ENCODE data around the gene CSKMT.
"Not testable (repeated sequence)": the region's sequence is repeated elsewhere in the genome, so short reads cannot be mapped to it uniquely, and the experiment has no call there.

The CSKMT gene

DNA sequence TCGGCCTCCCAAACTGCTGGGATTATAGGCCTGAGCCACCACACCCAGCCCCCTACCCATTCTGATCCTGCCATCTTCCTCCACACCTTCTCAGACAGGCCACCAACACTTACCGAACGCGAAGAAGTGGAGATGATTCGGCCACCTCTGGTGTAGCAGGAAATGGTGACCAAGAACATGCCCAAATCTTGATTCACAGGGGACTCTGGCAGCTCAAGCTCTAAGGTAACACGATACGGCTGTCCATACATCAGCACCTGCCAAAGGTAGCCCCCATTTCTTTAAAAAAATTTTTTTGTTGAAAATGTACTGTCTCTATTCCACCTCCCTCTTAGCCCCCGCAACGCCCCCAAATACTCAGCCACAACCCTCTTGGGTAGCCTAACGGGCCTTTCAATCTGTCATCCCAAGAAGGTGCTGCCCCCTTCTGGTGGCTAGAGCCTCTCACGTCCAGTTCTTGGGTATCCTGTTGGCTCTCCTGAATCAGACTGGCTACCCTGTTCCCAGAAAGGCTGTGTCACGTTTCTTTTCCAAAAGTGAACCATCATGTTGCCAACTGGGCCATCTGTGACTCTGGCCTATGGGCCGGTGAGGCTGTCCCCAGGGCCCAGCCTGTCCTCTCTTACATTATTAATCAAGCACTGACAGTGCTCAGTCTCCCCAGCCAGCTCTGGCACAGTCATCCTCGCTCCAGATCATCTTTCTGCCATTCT is 29.5 kb downstream of the CSKMT start:
- Mint-ChIP-seq H3K27me3 (no peaks in the 10 kb centered on the region), H3K36me3 (peaks cover 33% of the 10 kb centered on the region), H3K27ac (peak overlapping the region; percentile 56), H3K4me1 (peaks cover 10% of the 10 kb centered on the region), H3K9me3 (no peaks in the 10 kb centered on the region), H3K4me3 (no peak overlapping the region)
- ATAC-seq: peak; percentile 76

DNA sequence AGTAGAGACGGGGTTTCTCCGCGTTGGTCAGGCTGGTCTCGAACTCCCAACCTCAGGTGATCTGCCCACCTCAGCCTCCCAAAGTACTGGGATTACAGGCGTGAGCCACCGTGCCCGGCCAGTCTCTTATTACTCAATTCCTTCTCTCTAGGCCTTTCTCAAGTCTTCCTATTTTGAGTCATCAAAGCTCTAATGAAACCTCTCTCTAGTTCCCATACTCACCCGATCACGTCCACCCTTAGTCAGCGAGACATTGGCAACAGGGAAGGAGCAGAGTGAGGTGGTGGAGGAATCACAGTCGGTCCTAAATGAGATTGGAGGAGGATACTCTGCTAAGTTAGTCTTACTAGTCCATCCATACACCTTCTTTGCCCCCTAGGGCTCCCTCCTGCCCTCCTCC is 37.1 kb downstream of the CSKMT start:
- H3K4me1 Mint-ChIP-seq: peaks cover 28% of the 10 kb centered on the region
- H3K36me3 Mint-ChIP-seq: peaks cover 16% of the 10 kb centered on the region
- no peak overlapping the region for H3K27ac Mint-ChIP-seq
- H3K9me3 Mint-ChIP-seq: no peaks in the 10 kb centered on the region
- no peak for ATAC-seq
- no peaks in the 10 kb centered on the region for H3K27me3 Mint-ChIP-seq
- H3K4me3 Mint-ChIP-seq: no peak overlapping the region

DNA sequence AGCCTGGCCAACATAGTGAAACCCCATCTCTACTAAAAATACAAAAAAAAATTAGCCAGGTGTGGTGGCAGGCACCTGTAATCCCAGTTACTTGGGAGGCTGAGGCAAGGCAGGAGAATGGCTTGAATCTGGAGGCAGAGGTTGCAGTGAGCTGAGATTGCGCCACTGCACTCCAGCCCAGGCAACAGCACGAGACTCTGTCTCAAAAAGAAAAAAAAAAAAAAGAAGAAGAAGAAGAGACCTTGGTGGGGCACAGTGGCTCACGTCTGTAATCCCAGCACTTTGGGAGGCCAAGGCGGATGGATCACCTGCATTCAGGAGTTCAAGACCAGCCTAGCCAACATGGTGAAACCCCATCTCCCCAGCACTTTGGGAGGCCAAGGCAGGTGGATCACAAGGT is 38.8 kb downstream of the CSKMT start:
- not testable (repeated sequence) for H3K27ac Mint-ChIP-seq, ATAC-seq, H3K27me3 Mint-ChIP-seq, H3K4me3 Mint-ChIP-seq, H3K9me3 Mint-ChIP-seq
- H3K36me3 Mint-ChIP-seq: peaks cover 16% of the 10 kb centered on the region
- peaks cover 45% of the 10 kb centered on the region for H3K4me1 Mint-ChIP-seq

DNA sequence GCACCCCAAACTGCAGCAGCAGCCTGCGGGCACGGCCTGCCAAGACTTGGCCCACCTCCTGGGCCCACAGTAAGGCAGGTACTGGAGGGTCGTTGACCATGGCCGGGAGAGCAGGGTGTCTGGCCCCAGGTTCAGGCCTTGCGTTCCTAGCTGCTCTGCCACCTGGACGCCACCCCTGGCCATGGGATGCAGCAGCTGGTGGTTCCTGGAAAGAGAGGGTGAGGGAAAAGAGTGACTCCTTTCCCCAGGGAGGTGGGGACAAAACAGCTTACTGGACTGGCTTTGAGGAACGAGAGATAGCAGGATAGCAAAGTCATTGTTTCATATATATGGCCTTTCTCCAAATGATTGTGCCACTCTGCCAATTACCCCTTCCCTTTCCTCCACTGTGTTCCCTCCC is 40.3 kb downstream of the CSKMT start:
- ATAC-seq: no peak
- no peaks in the 10 kb centered on the region for H3K27me3 Mint-ChIP-seq
- no peaks in the 10 kb centered on the region for H3K9me3 Mint-ChIP-seq
- peaks cover 54% of the 10 kb centered on the region for H3K4me1 Mint-ChIP-seq
- H3K36me3 Mint-ChIP-seq: peaks cover 21% of the 10 kb centered on the region
- peak overlapping the region; percentile 86 for H3K27ac Mint-ChIP-seq
- peak overlapping the region; percentile 98 for H3K4me3 Mint-ChIP-seq

DNA sequence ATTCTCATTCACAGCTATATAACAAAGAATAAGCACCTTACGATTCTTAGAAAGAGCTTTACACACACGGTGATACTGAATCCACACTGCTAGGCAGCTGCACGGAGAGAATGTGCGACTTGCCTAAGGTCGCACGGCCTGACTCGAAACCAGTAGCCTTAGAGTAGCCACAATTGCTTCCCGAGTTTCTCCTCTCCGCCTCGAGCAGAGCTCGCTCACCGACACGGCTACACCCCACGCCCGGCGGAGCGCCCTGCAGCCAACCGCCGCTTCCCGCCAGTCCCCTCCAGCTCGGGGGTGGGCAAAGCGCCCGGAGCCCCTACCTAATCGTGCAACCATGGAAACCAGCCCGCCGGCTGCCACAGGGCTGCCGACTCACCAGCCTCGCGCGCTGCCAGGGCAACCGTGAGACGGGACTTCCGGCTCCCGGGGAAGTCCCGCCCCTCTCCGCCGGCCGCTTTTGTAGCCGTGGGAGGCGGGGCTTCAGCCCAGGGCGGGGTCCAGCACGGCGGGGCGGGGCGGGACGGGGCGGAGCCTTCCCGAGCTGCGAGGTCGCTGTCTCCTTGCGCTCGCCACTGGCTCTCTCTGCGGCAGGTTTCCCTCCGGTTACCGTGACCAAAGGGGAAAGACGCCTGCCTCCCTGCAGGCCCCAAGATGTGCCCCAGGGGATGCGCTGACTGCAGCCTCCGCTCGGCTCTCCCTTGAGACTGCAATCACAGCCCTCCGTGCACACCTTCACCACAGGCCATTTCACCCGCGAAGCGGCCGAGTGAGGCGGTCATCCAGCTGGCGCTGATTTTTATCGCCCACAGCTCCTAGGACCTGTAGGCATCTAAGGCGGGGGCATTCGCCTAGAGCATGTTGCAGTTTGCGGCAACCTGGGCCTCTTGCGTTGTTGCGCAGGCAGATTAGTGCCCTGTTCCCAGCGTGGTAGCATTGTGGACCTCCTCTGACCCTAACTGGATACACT is 41.1 kb downstream of the CSKMT start:
- peaks cover 56% of the 10 kb centered on the region for H3K4me1 Mint-ChIP-seq
- peak; percentile 89 for ATAC-seq
- H3K27ac Mint-ChIP-seq: peak overlapping the region; percentile 86
- H3K36me3 Mint-ChIP-seq: peaks cover 25% of the 10 kb centered on the region
- no peaks in the 10 kb centered on the region for H3K27me3 Mint-ChIP-seq
- peak overlapping the region; percentile 98 for H3K4me3 Mint-ChIP-seq
- H3K9me3 Mint-ChIP-seq: no peaks in the 10 kb centered on the region

DNA sequence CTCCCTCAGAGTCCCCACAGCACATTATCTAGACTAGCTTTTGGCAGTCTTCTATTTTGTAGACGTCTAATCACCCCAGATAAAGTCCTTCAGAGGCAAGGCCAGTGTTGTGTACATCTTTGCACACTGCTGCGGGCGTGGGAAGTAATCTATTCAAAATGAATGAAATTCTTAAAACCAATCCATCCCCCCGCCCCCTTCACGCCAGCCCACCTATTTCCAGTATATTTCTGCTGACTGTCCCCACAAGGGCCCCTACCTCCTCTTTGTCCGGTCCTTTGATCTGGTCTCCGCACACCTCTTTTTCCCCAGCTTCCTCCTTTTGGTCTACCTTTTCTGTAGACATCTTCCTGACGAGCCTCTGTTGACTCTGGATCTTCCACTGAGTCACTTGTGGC is 41.7 kb downstream of the CSKMT start:
- no peak for ATAC-seq
- Mint-ChIP-seq H3K27me3 (no peaks in the 10 kb centered on the region), H3K4me1 (peaks cover 56% of the 10 kb centered on the region), H3K9me3 (no peaks in the 10 kb centered on the region), H3K36me3 (peaks cover 23% of the 10 kb centered on the region), H3K27ac (peak overlapping the region; percentile 86), H3K4me3 (peak overlapping the region; percentile 98)

DNA sequence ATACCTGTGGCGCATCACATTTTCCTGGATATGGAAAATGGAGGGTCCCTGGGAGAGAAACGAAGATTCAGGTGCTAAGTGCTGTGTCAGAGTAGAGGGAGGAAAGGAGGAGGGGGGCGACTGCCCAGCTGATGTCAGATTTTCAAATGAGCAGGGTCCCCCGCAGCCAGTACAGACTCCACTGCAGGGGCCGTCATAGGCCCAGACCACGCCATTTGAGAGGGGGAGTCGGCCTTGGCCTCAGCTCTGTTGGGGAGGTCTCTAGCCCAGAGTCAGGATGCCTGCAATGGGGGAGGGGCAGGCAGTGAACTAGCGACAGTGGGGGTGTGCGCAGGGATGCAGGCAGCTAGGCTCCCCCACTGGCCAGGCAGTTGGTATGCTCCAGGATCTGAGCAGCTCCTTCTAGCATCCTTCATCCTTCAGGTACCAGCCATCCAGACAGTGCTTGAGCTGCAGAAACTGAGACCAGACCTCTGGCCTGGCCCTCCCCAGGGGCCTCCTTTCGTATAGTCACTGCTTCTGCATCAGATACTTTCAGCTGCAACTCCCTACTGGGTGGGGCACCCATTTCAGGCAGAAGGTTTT is 42.3 kb downstream of the CSKMT start, which contains the start of the genes BSCL2 and GNG3:
TSS of gene BSCL2 (minus strand) at position 148 of the 585 bp plus-strand sequence. CDS start 229 bp downstream, outside the sequence.
TSS of gene GNG3 (plus strand) at position 400 of the 585 bp plus-strand sequence. CDS start 620 bp downstream, outside the sequence.
- H3K9me3 Mint-ChIP-seq: no peaks in the 10 kb centered on the region
- no peak for ATAC-seq
- H3K4me1 Mint-ChIP-seq: peaks cover 57% of the 10 kb centered on the region
- peak within 1 kb of the TSS; percentile 90 for H3K27ac Mint-ChIP-seq
- H3K27me3 Mint-ChIP-seq: no peaks in the 10 kb centered on the region
- peak within 1 kb of the TSS; percentile 98 for H3K4me3 Mint-ChIP-seq
- H3K36me3 Mint-ChIP-seq: peaks cover 22% of the 10 kb centered on the region

DNA sequence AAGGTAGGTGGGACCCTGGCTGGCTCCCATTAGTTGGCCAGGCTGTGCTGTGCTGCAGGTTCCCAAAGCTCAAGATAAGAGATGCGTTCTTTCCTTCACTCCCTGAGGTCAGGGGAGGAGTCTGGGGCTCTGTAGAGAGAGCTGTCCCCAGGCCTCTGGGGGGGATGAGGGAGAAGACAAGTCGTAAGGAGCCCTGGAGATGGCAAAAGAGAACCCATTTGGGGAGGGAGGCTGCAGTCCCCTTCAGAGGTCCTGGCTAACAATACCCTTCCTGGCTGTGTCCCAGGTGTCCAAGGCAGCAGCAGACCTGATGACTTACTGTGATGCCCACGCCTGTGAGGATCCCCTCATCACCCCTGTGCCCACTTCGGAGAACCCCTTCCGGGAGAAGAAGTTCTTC is 43.3 kb downstream of the CSKMT start:
- Mint-ChIP-seq H3K4me1 (peaks cover 65% of the 10 kb centered on the region), H3K27me3 (no peaks in the 10 kb centered on the region), H3K36me3 (peaks cover 27% of the 10 kb centered on the region), H3K4me3 (peak overlapping the region; percentile 93), H3K9me3 (no peaks in the 10 kb centered on the region), H3K27ac (peak overlapping the region; percentile 90)
- no peak for ATAC-seq

DNA sequence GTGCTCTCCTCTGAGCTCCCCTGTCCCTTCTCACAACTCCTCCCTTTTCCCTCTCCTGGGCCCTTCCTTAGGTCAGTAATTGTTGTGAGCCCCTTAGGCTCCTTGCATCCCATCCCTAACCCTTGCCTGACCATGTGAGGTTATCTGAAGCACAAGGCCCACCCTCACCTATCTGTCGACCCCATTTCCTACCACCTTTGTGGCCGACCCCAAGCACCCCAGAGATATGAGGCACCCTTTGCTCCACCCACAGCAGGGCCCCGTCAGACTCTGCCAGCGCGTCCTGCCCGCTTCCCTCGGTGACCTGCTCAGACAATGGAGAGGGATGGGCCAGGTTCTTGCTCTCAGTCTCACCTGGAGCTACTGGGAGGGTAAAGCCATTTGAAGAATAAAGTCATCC is 43.7 kb downstream of the CSKMT start:
- ATAC-seq: peak; percentile 3
- Mint-ChIP-seq H3K27ac (peak overlapping the region; percentile 90), H3K4me1 (peaks cover 69% of the 10 kb centered on the region), H3K9me3 (no peaks in the 10 kb centered on the region), H3K36me3 (peaks cover 31% of the 10 kb centered on the region), H3K27me3 (no peaks in the 10 kb centered on the region), H3K4me3 (peak overlapping the region; percentile 93)

DNA sequence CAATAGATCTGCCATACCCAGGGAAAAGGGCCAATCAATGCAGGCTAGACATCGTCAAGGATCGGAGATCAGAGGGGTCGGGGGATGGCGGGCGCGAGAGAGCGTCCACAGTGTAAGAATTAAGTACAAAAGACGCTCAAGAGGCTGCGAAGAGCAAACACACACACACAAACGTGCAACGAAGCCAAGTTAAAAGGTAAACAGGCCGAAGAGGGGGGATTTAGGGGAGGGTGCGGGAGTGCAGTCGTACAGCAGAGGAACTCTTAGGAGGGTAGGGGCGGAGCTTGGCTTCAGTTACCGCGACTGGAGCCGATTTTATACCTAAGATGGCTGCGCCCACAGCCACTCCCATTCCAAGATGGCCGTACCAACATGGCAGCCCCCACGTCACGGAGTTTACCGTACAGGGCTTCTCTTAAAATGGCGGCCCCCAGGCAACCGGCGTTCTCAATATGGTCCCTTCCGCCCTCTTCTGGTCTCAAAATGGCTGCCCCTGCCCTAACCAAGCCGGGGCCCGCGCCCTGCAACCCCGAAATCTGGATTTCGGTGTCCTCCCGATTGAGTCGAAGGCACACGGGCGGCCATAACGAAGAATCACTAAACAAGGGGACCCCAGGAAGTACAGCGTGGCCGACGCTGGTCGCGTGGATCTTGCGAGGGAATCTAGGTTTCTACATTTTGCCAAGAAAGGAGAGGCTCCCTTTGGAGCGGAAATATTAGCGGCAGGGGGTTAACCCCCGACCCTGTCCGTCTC is 44.3 kb downstream of the CSKMT start:
- Mint-ChIP-seq H3K36me3 (peaks cover 36% of the 10 kb centered on the region), H3K27ac (peak overlapping the region; percentile 90), H3K27me3 (no peaks in the 10 kb centered on the region), H3K9me3 (no peaks in the 10 kb centered on the region), H3K4me3 (peak overlapping the region; percentile 93), H3K4me1 (peaks cover 69% of the 10 kb centered on the region)
- ATAC-seq: peak; percentile 92

DNA sequence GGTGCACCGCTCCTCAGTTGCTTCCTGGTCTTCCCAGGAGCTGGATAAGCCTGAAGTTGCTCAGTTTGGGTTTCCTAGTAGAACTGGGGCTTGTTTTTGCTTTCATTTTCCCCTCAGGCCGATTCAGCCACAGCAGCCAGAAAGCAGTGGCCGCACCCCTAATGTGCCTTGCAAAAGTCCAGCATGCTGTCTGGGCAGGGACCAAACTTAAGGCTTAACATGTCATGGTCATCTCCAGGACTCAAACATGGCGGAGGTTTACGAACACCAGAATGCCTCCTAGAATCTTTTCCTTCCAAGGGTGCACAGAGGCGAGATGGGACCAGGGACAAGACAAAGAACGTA is 44.9 kb downstream of the CSKMT start:
- Mint-ChIP-seq H3K9me3 (no peaks in the 10 kb centered on the region), H3K4me1 (peaks cover 69% of the 10 kb centered on the region), H3K36me3 (peaks cover 42% of the 10 kb centered on the region), H3K27ac (peak overlapping the region; percentile 90), H3K4me3 (peak overlapping the region; percentile 93), H3K27me3 (no peaks in the 10 kb centered on the region)
- no peak for ATAC-seq

DNA sequence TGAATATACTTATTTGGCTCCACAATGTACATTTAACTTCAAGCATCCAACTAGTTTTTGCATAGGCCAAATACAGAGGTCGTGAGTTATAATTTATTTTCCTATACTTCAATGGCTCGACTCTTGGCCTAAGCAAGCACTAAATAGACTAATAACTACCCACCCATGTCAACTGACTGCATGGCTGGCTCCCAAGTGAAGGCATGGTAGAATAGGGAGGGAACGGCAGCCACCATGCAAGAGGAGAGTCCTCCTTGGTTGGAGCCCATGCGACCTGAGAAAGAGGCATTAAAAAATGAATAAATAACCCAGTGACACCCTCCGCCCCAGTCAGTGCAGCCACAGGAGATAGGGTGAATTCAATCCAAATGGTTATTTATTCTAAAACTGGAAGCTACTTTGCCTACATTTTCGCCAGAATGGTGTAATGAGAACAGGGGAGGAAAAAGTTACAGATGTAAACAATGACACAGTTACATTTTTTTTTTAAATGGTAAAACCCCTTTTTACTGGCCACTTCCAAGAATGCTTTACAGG is 47.2 kb downstream of the CSKMT start:
- no peaks in the 10 kb centered on the region for H3K9me3 Mint-ChIP-seq
- H3K4me3 Mint-ChIP-seq: no peak overlapping the region
- peaks cover 58% of the 10 kb centered on the region for H3K36me3 Mint-ChIP-seq
- no peak for ATAC-seq
- H3K4me1 Mint-ChIP-seq: peaks cover 52% of the 10 kb centered on the region
- no peaks in the 10 kb centered on the region for H3K27me3 Mint-ChIP-seq
- H3K27ac Mint-ChIP-seq: peak overlapping the region; percentile 75

DNA sequence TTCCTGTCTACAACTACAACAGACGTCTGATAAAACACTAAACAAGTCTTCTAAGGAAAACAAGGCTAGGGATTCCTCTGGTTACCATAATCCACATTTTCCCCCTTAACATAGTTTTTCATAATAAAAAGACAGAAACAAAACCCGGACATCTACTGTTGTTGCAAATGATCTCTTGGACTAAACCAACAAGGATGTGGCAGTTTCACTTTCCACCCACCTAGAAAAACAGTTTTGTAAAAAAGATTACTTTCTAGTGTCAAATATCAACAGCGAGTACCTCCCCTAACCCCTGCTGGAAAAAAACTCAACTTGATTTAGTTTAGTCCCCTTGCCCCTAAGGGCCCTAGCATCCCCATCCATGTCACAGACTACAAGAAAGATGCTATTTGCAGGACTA is 47.7 kb downstream of the CSKMT start:
- H3K36me3 Mint-ChIP-seq: peaks cover 63% of the 10 kb centered on the region
- H3K4me1 Mint-ChIP-seq: peaks cover 47% of the 10 kb centered on the region
- no peaks in the 10 kb centered on the region for H3K27me3 Mint-ChIP-seq
- H3K9me3 Mint-ChIP-seq: no peaks in the 10 kb centered on the region
- ATAC-seq: no peak
- H3K4me3 Mint-ChIP-seq: no peak overlapping the region
- H3K27ac Mint-ChIP-seq: peak overlapping the region; percentile 75

DNA sequence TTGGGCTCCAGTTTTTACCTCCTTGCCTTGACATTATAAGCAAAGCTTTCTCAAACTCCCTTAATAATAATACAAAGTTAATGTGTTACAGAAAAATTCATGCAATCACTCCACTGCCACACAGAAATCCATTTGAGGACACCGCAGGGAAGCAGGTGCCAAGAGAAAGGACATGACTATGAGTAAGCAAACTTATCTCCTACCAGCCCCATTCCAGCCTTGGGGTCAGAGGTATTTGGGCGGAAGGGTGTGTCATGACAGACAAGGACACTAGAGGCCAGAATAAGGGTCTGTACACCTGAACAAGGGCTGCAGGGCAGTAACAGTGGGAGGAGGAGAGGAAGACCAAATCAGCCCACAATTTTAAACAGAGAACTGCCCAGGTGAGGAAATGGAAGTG is 48.2 kb downstream of the CSKMT start:
- no peaks in the 10 kb centered on the region for H3K9me3 Mint-ChIP-seq
- H3K27ac Mint-ChIP-seq: peak overlapping the region; percentile 75
- H3K27me3 Mint-ChIP-seq: no peaks in the 10 kb centered on the region
- peaks cover 42% of the 10 kb centered on the region for H3K4me1 Mint-ChIP-seq
- ATAC-seq: no peak
- peaks cover 67% of the 10 kb centered on the region for H3K36me3 Mint-ChIP-seq
- H3K4me3 Mint-ChIP-seq: no peak overlapping the region
